NCI-H345 (cell line): ENCODE results near the gene OSGIN1.

Source experiments
- DNase-seq: peaks from one replicate; lab custom pipeline; 2025; lab: John Stamatoyannopoulos, UW

Gene OSGIN1

GRCh38 chr16:83971165-83972130, 18.4 kb downstream of the OSGIN1 start:
- DNase-seq = no peak

DNA sequence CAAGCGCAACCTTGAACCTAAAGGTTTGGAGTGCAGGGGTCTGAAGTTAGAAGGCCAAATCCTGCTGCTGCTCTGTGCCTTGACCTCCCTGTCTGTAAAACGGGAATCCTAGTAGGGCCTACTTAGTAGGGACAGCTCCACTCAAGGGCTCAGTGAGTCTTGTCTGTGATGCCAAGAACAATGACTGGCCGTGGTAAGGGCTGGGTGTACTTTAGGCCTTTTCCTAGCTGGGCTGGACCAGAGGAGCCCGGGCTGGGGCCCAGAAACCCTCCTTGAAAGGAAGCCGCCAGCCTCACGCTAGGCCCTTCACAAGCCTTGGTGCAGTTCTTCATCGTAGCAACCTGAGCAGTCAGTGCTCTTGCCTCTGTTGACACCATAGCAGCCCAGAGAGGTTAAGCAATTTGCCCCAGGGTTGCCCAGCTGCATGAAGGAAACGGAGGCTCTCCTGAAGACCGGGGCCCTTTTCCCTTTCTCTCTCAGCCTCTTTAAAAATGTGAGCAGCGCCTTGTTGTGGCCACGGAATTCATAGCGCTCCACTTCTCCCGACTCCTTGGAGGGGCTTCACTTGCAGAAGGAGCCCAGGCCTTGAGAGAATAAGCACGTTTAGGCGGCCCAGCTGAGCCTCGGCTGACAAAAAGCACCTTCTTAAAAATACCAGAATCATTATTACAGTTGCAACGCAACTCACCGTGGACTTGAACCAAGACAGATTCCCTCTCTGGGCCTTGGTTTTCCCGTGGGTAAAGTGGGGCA, 19.4 kb downstream of the OSGIN1 start:
- no peak for DNase-seq

DNA sequence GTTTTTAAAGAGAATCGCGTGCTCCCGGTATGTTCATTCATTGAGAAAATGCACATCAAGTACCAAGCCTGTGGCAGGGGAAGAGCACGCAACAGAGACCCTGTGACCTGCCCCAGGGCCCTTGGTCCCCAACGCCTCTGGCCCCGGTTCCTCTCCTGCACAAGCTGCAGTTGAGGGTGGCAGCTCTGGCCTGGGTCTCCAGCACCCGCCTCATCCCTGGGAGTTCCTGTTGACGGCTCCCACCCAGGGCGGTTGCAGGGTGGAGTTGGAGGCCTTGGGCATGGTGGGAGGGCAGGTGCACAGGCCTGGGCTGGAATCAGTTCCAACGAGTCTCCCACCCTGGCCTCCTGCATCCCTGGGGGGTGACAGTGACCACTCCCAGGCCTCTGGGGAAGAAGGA, 20.0 kb downstream of the OSGIN1 start:
- no peak for DNase-seq

GRCh38 chr16:83973581-83974385, 20.7 kb downstream of the OSGIN1 start:
- no peak for DNase-seq

GRCh38 chr16:83974475-83974874, 21.4 kb downstream of the OSGIN1 start:
- no peak for DNase-seq

- no peak for DNase-seq
Measured at GRCh38 chr16:83975590-83976260, 22.7 kb downstream of the OSGIN1 start.

GRCh38 chr16:83977056-83977815, 24.2 kb downstream of the OSGIN1 start:
- no peak for DNase-seq

DNA sequence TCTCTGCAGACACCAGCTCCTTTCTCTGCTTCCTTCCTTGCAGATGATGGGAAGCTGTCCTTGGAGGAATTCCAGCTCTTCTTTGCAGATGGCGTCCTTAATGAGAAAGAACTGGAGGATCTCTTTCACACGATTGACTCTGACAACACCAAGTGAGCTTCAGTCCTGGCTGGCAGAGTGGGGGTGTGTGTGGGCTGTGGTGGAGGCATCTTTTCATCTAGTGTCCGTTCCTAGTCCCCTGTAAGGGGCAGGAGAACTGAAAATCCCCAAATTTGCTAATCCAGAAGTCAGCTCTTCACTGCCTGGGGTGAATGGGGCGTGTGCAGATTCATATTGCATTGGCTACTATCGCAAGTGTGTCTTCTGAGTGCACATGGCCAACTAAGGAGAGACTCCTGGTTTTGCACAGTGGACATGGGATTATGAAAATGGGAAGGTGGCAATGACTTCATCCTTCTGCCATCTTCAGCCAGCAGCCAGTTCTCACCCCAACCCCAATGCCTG, 25.4 kb downstream of the OSGIN1 start:
- DNase-seq = no peak

DNA sequence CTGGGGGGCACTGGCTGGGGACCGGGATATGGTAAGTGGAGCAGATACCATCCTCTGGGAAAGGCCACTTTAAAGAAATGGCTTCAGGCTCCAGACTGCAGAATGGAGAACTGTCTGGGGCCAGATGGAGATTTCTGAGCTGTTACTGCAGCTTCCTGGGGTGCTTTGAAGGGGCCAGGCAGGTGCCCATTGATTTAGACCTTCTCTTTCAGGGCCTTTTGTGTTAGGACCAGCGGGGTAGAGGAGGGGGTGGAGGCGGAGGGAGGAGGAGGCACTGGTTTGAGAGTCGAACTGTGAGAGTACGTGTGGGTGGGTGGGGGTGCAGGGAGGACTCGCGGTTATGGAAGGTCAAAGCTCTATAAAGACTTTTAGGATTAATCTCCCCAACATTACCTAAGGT, 26.4 kb downstream of the OSGIN1 start:
- DNase-seq = peak; percentile 8

DNA sequence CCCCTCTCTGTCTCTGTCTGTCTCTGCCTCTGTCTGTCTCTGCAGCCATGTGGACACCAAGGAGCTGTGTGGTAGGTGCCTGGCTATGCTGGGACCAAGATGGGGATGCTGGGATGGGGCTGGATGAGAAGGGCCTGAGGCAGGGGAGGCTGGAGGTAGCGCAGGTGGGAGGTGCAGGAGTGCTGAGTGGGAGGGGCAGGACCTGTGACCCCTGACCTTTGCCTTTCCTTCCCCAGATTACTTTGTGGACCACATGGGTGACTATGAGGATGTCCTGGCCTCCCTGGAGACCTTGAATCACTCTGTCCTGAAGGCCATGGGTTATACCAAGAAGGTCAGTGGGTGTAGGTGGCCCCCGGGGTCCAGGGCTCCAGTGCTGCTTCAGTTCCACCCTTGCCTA, 27.8 kb downstream of the OSGIN1 start:
- no peak for DNase-seq

- no peak for DNase-seq
Measured at GRCh38 chr16:83981799-83982198, 28.8 kb downstream of the OSGIN1 start.

GRCh38 chr16:83983491-83983890, 30.5 kb downstream of the OSGIN1 start:
- no peak for DNase-seq

GRCh38 chr16:83989300-83989699, 36.3 kb downstream of the OSGIN1 start:
- no peak for DNase-seq

DNA sequence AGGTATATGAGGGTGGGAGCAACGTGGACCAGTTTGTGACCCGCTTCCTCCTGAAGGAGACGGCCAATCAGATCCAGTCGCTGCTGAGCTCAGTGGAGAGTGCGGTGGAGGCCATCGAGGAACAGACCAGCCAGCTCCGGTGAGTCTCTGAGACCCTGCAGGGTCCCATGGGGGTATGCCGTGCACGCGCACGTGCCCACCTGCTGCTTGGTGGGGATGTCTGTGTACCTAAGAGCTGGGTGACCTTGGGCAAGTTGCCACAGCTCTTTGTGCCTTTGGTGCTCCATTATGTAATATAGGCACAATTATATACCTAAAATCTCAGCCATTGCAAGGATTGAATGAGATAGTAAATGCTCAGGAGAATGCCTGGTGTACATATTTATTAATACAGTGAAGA, 37.5 kb downstream of the OSGIN1 start:
- no peak for DNase-seq

- DNase-seq = no peak
Measured at GRCh38 chr16:83992624-83993023, 39.6 kb downstream of the OSGIN1 start.

- DNase-seq = no peak
Measured at GRCh38 chr16:83994087-83994486, 41.0 kb downstream of the OSGIN1 start.

DNA sequence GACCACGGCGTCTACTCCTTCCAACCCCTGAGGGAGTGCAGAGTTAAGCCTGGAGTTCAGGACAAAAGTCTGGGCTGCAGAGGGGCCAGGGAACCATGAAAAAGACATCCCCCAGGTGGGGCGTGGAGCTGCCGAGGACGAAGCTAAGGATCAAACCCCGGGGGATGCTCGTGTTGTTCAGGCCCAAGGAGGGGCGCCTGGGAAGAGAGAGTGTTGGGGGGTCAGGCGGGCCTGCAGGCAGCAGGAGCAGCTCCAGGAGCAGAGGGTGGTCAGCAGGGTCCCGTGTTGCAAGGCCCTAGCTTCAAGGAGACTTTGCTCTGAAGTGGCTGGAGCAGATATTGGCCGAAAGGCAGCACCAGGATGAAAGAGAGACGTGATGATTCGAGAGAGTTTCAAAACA, 41.7 kb downstream of the OSGIN1 start:
- DNase-seq = no peak

- peak; percentile 85 for DNase-seq
Measured at GRCh38 chr16:83995754-83996153, 42.7 kb downstream of the OSGIN1 start.

DNA sequence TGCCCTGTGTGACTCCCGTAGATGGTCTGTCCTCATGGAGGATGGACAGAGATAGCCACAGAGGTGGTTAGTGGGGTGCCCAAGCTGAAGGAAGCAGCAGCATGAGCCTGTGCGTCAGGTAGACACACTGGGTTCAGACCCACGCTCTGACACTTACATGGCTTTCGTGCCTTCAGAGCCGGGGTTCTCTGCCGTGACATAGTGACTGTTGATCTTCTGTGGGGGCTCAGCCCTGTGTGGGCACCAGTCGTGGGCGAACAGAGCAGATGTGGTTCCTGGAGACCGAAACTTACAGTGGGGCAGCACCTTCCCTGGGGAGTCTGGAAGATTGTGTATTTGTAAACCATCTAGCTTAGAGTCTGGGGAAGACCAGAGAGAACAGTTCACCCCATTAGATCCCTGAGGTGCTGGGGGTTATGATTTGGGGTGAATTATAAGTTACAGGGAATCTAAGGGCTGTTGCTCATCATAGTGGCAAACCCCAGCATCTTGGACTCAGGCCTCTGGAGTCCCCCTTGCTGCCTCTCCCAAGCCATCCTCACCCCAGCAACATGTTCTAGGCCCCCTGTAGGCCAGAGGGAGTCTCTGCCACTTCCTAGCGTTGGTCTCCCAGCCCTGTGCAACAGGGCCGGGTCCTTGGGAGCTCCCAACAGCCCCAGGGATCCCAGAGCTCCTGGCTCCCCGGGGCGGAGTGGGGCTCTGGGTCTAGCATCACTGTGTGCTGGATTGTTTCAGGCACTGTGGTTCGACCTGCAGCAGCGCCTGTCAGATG, 43.6 kb downstream of the OSGIN1 start:
- DNase-seq = no peak

DNA sequence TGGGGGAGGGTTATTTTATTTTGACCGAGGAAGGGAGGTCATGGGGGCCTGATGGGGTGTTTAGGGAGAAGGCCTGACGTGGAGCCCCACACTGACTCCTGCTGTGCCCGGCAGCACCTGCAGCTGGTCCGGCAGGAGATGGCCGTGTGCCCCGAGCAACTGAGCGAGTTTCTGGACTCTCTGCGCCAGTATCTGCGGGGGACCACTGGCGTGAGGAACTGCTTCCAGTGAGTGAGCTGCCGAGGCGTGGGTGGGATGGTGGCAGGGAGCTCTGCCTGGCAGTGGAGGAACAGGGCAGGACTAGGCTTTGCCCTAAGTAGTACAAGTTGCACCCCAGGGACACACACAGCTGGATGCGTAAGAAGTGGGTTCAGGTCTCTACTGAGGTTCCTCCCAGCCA, 45.1 kb downstream of the OSGIN1 start:
- DNase-seq = no peak
